GM21381 (cell line): ENCODE data around the gene HLA-DQA1.
"Not testable (repeated sequence)": the region's sequence is repeated elsewhere in the genome, so short reads cannot be mapped to it uniquely, and the experiment has no call there.

Experiments
- ATAC-seq: cut with Tn5 transposase; IDR thresholded peaks from one replicate; pipeline ENCODE4 v1.9.1; 2021; ENCODE audit warnings: mild to moderate bottlenecking, moderate library complexity; ENCODE audit not compliant: unreplicated experiment

HLA-DQA1 gene

GRCh38 chr6:32657819-32658218 lies 20.6 kb downstream of the HLA-DQA1 start:
- not testable (repeated sequence) for ATAC-seq

- no peak for ATAC-seq
These were observed 21.2 kb downstream of the HLA-DQA1 start for GRCh38 chr6:32658268-32658897.

- no peak for ATAC-seq
These were observed 22.8 kb downstream of the HLA-DQA1 start for GRCh38 chr6:32659856-32660595.

- no peak for ATAC-seq
These were observed 24.9 kb downstream of the HLA-DQA1 start for GRCh38 chr6:32662099-32662498.

GRCh38 chr6:32662836-32663235 lies 25.6 kb downstream of the HLA-DQA1 start:
- no peak for ATAC-seq

DNA sequence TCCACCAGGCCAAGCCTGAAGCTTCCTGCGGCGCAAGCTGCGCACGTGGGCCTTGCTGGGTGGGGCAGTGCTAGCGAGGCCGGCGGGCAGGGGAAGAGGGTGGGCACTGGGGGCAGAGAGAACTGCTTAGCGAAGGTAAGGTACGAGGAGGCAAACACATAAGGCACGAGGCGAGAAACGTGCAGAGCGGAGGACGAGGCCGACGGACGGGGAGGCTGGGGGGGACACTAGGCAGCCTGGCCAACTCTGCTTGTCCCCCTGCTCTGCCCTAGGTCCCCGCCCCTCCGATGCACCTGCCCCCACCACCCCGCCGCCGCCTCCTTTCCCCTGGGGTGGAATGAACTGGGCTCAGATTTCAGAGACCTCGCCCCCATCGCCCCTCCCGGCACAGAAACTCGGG lies 27.1 kb downstream of the HLA-DQA1 start:
- ATAC-seq: no peak

DNA sequence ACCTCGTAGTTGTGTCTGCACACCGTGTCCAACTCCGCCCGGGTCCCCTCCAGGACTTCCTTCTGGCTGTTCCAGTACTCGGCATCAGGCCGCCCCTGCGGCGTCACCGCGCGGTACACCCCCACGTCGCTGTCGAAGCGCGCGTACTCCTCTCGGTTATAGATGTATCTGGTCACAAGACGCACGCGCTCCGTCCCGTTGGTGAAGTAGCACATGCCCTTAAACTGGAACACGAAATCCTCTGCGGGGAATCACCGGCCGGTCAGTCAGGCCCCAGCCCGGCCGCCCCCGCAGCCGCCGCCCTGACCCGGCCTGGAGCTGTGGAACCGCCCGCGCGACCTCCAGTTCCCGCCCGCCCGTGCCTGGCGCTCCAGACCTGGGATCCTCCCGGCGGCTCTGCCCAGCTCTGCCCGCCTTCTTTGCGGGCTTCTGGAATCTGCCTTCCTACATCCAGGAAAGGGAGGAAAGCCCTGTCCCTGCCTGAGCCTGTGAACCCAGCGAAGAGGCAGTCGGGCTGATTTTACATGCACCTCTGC lies 27.7 kb downstream of the HLA-DQA1 start:
- no peak for ATAC-seq

GRCh38 chr6:32665661-32666060 lies 28.5 kb downstream of the HLA-DQA1 start:
- ATAC-seq: no peak

GRCh38 chr6:32666420-32667300 lies 29.5 kb downstream of the HLA-DQA1 start, which contains the start of gene HLA-DQB1:
TSS of gene HLA-DQB1 (minus strand) at chr6:32666657. CDS start at chr6:32666607, 50 bp downstream.
- ATAC-seq: peak; percentile 56

GRCh38 chr6:32668226-32668747 lies 31.1 kb downstream of the HLA-DQA1 start:
- ATAC-seq: peak; percentile 67

- no peak for ATAC-seq
These were observed 32.0 kb downstream of the HLA-DQA1 start for GRCh38 chr6:32669240-32669639.

GRCh38 chr6:32669893-32670292 lies 32.7 kb downstream of the HLA-DQA1 start:
- ATAC-seq: no peak

DNA sequence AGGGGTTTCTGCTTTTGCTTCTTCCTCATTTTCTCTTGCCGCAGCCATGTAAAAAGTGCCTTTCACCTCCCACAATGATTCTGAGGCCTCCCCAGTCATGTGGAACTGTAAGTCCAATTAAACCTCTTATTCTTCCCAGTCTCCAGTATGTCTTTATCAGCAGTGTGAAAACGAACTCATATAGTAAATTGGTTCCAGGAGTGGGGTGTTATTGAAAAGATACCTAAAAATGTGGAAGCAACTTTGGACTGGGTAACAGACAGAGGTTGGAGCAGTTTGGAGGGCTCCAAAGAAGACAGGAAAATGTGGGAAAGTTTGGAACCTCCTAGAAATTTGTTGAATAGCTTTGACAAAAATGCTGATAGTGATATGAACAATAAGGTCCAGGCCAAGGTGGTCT lies 34.7 kb downstream of the HLA-DQA1 start:
- not testable (repeated sequence) for ATAC-seq

- ATAC-seq: not testable (repeated sequence)
These were observed 36.9 kb downstream of the HLA-DQA1 start for GRCh38 chr6:32674123-32674522.

DNA sequence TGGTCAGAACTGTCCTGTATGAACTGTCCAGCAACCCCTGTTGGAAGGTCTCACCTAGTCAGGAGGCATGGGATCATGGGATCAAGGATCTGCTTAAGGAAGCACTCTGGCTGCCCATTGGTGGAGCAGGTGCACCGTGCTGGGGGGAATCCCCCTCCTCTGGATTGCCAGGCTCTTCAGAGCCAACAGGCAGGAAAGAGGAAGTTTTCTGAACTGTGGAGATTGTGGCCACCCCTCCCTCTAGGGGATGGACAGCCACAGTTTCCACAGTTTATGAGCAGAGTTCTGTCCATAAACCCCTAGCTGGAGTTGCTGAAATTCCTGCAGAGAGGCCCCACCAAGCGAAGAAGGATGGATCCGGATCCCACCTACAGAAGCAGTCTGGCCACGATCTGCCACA lies 42.3 kb downstream of the HLA-DQA1 start:
- ATAC-seq: no peak

- no peak for ATAC-seq
These were observed 42.8 kb downstream of the HLA-DQA1 start for GRCh38 chr6:32680055-32680454.

GRCh38 chr6:32684246-32684645 lies 47.0 kb downstream of the HLA-DQA1 start:
- ATAC-seq: no peak

- peak; percentile 81 for ATAC-seq
These were observed 48.4 kb downstream of the HLA-DQA1 start for GRCh38 chr6:32685603-32686002.

DNA sequence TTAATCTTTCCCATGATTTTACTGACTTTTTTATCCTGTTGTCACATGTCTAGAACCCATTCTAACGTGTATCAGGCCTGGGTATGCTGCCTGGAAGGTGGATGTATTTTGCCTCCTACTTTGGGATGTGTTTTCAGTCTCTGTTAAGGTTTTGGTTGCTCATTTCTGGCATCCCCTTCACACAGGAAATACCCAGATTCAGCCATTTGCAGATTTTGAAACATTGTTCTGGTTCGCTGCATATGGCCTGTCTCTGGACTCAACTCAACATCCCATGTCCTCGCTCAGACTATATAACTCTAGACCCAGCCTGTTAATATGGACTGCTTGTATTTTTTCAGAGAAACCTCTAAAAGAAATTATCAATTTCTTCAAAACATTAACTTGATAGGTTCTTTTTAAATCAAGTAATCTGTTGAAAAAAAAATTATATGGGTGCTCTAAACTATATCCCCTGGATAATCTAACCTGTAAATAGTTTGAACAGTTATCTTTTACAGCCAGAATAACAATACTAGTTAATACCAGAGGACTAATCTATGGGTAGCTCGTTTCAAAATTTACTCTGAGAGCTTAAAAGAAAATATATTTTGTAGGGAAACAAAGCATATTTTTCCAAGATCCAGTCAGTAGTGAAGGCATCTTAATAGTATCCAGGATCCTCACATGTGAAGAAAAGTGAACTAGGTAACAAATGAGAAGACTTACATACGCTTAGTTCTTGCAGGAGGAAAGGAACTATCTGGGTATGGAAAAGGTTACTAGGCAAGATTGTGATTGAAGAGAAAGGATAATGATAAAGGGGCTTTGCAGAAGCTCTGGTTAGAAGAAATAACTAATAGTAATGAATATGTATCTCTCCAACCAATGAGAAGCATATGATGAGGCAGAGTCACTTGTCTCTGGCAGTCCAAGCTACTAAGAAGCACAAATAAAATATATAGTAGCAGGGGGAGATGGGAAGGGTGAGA lies 52.6 kb downstream of the HLA-DQA1 start:
- ATAC-seq: peak; percentile 41

GRCh38 chr6:32692019-32692418 lies 54.8 kb downstream of the HLA-DQA1 start:
- no peak for ATAC-seq
